B cell (primary cell): ENCODE results near the gene ZNF594.

Experiments
- CTCF ChIP-seq: fragments of 200-600 bp; IDR thresholded peaks from one replicate; pipeline ENCODE4 v1.8.0; 2022; ENCODE audit warnings: antibody characterized with exemption, mild to moderate bottlenecking
- EZH2 ChIP-seq: IDR thresholded peaks from 2 replicates; pipeline ENCODE4 v1.6.1; 2012; ENCODE audit warnings: borderline replicate concordance, low read depth, mild to moderate bottlenecking, moderate library complexity, low read length; ENCODE audit not compliant: insufficient read depth, poor library complexity, severe bottlenecking

- TF ChIP-seq CTCF (no peak), EZH2 (no peak)
These were observed 19.1 kb upstream of the ZNF594 start for GRCh38 chr17:5210614-5211252.
